Large intestine (tissue), 3 donors: Measurements from ENCODE around the gene GJA3. TPM values are rescaled to one million over a fixed set of nuclear protein-coding genes. Genes with fewer than 3 reads are reported as not detected.

ENCODE experiments used
- DNase-seq, 2 donors: peaks; one replicate each; pipeline versions ENCODE4 v3.0.0 to v3.0.0-alpha.2; 2013
- H3K27ac ChIP-seq: one replicate; pipeline ENCODE4 v1.5.1; 2013; ENCODE audit warnings: low read length
- H3K27me3 ChIP-seq: 2 replicates; pipeline ENCODE4 v1.6.1; 2013; ENCODE audit warnings: low read length; ENCODE audit not compliant: control insufficient read depth, insufficient read depth
- H3K36me3 ChIP-seq: 2 replicates; pipeline ENCODE4 v1.6.1; 2013; ENCODE audit warnings: low read length; ENCODE audit not compliant: control insufficient read depth, insufficient read depth
- H3K4me1 ChIP-seq: one replicate; pipeline ENCODE4 v1.6.1; 2013; ENCODE audit warnings: low read length; ENCODE audit not compliant: control insufficient read depth, insufficient read depth
- H3K4me3 ChIP-seq: one replicate; pipeline ENCODE4 v1.5.1; 2013; ENCODE audit warnings: low read length
- H3K9me3 ChIP-seq: one replicate; pipeline ENCODE4 v1.6.1; 2013; ENCODE audit warnings: mild to moderate bottlenecking, low read depth, low read length, moderate library complexity; ENCODE audit not compliant: control insufficient read depth
- WGBS: methylation state at CpG from one replicate; pipeline ENCODE4 v1.1.5; 2013; ENCODE audit warnings: low lambda C conversion rate; ENCODE audit not compliant: insufficient coverage; 5-methylcytosine and 5-hydroxymethylcytosine counted together
- polyA plus RNA-seq: library from polyadenylated mRNA; unstranded; fragments of 120-200 nt; gene quantifications from one replicate; pipeline ENCODE4 v1.2.1, GENCODE V29; 2013

Gene GJA3
- polyA plus RNA-seq, 1 donor: 0.13 TPM

DNA sequence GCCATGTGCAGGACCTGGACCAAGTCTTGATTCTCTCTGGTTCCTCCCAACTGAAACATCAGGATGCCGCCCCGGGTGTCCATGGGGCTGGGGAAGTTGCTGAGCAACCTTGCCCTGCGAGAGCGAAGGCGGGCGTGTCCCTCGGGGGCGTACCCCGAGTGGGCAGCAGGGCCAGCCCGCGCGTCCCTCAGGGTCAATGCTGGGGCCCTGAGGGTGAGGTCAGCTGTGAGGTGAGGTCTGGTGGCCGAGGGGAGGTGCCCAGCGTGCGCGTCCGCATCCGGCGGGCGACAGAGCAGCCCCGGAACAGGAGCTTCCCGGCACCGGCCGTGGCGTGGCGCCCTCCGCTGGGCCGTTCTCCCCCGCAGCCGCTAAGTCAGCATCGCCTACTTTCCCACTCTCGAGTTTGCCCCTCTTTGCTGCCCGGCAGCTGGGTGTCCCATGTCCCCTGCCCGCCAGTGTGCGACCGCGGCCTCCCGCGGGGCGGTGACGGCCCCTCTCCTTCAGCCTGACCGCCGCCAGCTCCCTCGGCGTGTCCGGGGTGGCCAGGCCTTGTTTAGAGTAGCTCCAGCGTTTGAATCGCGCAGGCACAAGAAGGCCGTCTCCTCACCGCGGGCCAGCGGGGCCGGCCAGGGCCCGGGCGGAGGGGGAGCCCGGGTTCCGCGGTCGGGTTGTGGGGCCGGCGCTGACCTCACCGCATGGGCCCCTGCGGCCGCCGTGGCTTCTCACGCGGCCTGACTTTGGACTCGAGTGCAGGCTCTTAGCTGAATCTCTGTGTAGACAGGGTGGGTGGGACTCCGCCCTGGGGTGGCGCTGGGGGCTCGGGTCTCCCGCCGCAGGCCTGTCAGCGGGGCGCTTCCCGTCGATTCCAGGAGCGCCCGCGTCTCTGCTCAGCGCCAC is 33.0 kb downstream of the GJA3 start:
- Histone ChIP-seq H3K4me3 (peak overlapping the region; percentile 57), H3K36me3 (no peaks in the 10 kb centered on the region), H3K4me1 (peaks cover 5% of the 10 kb centered on the region), H3K9me3 (no peaks in the 10 kb centered on the region), H3K27ac (peak overlapping the region; percentile 55), H3K27me3 (peaks cover 38% of the 10 kb centered on the region)
- DNase-seq: peak; percentile 48 to 79
- no CpG with 5 or more reads among the region's 82 CpGs for WGBS

DNA sequence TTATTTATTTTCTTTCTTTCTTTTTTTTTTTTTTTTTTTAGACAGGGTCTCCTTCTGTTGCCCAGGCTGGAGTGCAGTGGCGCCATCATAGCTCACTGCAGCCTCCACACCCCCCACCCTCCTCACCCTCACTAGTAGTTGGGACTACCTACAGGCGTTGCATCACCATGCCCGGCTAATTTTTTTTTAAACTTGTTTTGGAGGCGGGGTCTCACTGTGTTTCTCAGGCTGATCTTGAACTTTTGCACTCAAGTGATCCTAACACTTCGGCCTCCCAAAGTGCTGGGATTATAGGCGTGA is 33.6 kb downstream of the GJA3 start:
- no peaks in the 10 kb centered on the region for H3K9me3 ChIP-seq
- H3K27ac ChIP-seq: peak overlapping the region; percentile 55
- peaks cover 5% of the 10 kb centered on the region for H3K4me1 ChIP-seq
- H3K4me3 ChIP-seq: peak overlapping the region; percentile 57
- peaks cover 36% of the 10 kb centered on the region for H3K27me3 ChIP-seq
- H3K36me3 ChIP-seq: no peaks in the 10 kb centered on the region
- DNase-seq: no peak
- WGBS: 0% methylated on average over 1 of the region's 6 CpGs

DNA sequence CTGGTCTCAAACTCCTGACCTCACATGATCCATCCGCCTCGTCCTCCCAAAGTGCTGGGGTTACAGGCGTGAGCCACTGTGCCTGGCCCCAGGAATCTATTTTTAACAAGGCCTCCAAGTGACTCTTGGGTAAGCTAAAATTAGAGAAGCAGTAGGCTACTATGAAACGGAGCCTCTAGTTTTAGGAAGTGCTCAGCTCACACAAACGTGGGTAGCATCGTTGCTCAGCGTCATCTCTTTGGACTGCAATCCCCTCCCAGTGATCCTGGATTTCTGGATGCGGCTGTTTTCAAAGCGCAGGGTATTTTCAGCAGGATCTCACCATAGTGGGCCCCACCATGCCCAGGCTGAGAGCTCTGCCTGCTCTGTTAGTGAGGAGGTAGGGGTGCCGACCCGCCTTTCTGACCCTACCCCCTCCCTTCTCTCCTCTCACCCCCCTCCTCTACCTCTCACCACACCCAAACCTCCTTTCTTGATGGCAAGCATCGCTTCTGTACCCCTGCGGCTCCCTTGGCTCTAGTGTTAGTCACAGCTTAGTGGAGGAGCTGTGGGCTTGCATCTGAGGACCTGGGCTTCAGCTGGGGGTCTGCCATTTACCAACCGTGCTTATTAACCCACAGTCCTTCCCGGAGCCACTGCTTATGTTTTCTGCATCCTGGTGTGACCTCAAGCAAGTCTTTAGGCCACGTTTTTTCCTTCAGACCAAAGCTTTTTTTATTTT is 34.2 kb downstream of the GJA3 start:
- H3K27me3 ChIP-seq: peaks cover 31% of the 10 kb centered on the region
- no peaks in the 10 kb centered on the region for H3K36me3 ChIP-seq
- 76% methylated on average over 3 of the region's 16 CpGs for WGBS
- H3K4me3 ChIP-seq: no peak overlapping the region
- peaks cover 5% of the 10 kb centered on the region for H3K4me1 ChIP-seq
- no peaks in the 10 kb centered on the region for H3K9me3 ChIP-seq
- DNase-seq: no peak
- no peak overlapping the region for H3K27ac ChIP-seq

DNA sequence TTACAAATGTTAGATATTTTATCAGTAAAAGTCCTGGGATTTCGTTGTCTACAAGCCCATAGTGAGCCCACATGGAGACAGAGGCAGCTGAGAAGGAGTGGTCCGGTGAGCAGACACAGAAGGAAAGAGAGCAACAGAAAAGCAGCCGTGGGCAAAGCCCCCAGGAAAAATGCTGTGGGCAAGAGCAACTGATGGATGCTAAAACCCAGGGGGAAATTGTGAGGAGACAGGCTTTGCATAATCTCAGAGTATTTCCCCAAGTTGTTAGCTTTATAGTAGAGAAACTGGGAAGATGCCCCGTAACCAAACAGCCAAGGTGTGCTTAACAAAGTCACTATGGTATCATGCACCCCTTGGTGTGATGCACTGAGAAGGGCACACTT is 35.1 kb downstream of the GJA3 start:
- Histone ChIP-seq H3K27ac (no peak overlapping the region), H3K4me3 (no peak overlapping the region), H3K27me3 (peaks cover 24% of the 10 kb centered on the region), H3K9me3 (no peaks in the 10 kb centered on the region), H3K36me3 (no peaks in the 10 kb centered on the region), H3K4me1 (peaks cover 5% of the 10 kb centered on the region)
- DNase-seq: no peak
- WGBS: no CpG with 5 or more reads among the region's 4 CpGs

DNA sequence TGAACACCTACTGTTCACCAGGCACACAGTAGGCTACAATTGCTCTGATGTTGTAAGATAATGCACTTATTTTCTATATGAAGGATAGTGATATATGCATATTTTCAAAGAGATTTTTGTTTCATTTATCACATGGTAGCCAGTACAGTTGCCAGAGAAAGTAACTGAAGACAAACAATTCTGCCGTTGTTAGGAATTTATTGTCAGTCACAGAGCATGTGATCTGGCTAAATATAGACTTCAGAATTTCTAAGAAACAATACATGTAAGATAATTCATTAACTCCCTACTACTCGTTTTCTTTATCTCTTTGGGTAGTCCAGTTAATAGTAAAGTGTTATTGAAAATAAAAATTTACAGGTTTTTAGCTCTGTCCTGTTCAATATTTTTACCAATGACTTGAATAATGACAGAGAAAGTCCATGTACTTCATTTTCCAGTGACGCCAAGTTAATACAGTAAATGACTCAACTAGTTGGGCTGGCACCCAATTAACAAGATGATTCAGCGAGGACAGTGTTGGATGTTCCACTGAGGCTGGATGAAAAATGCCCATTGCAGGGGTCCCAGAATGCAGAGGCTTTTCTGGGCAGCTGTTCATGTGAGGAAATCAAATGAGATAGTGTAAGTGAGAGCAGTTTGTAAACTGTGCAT is 35.6 kb downstream of the GJA3 start:
- WGBS: 8% methylated on average over 2 of the region's 4 CpGs
- H3K9me3 ChIP-seq: no peaks in the 10 kb centered on the region
- H3K4me1 ChIP-seq: peaks cover 7% of the 10 kb centered on the region
- H3K4me3 ChIP-seq: no peak overlapping the region
- H3K27me3 ChIP-seq: peaks cover 24% of the 10 kb centered on the region
- H3K36me3 ChIP-seq: no peaks in the 10 kb centered on the region
- DNase-seq: peak; percentile 48 to 77
- no peak overlapping the region for H3K27ac ChIP-seq

DNA sequence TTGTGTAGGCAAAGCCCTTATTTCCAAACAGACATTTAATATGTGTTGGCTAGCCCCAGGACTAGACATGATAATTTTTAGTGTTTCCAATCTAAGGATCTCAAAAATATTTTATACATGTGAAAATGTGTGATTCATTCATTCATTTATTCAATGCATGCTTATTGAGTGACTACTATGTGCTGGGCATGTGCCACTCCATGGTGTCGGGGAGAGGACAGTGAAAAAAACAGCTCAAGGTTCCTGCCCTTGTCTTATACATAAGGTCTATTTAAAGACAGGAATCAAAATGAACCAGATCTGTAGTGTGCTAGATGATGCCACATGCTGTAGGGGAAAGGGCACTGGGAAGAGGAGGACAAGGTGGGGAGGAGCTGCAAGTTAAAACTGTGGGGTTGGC is 36.5 kb downstream of the GJA3 start:
- no peaks in the 10 kb centered on the region for H3K36me3 ChIP-seq
- H3K27ac ChIP-seq: no peak overlapping the region
- whole genome bisulfite sequencing: no CpG with 5 or more reads among the region's 1 CpG
- no peak overlapping the region for H3K4me3 ChIP-seq
- H3K4me1 ChIP-seq: peaks cover 16% of the 10 kb centered on the region
- no peaks in the 10 kb centered on the region for H3K9me3 ChIP-seq
- H3K27me3 ChIP-seq: peaks cover 19% of the 10 kb centered on the region
- DNase-seq: no peak

DNA sequence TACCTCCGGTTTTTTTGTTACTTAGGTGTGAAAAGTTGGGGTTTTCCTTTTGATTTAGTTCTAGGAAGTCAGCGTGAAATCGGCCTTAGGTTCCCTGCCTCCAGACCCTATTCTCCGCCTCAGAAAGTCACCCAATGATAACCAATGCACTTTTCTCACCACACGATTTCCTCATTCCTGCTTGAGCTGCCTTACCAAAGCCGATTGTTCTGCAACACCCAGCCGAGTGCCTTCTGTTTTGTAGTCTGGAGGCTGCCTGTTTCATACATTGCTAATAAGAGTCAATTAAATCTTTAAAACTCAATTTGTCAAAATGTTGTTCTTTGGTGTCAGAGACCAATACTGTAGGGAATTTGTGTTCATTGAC is 39.7 kb downstream of the GJA3 start:
- DNase-seq: no peak
- peaks cover 18% of the 10 kb centered on the region for H3K4me1 ChIP-seq
- H3K4me3 ChIP-seq: peak overlapping the region; percentile 35
- peak overlapping the region; percentile 57 for H3K27ac ChIP-seq
- H3K9me3 ChIP-seq: no peaks in the 10 kb centered on the region
- WGBS: no CpG with 5 or more reads among the region's 7 CpGs
- H3K36me3 ChIP-seq: no peaks in the 10 kb centered on the region
- no peaks in the 10 kb centered on the region for H3K27me3 ChIP-seq

DNA sequence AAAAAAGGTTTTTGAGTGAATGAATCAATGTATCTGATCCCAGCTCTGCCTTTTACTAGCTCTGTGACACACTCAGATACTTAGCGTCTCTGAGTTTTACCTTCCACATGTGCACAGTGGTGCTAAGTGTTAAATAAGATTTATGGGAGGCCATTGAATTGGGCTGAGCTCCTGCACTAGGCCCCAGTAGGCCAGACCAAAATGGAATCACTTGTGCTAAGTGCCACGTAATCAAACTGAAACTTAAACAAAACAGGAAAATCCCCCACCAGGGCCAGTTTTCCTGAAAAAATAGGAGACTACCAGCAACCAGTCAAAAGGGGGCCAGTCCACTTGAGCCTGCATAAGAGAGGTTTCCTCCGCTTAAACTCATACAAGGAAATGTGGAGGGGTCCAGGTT is 40.9 kb downstream of the GJA3 start:
- peaks cover 12% of the 10 kb centered on the region for H3K4me1 ChIP-seq
- no peaks in the 10 kb centered on the region for H3K9me3 ChIP-seq
- H3K27ac ChIP-seq: peak overlapping the region; percentile 80
- no peaks in the 10 kb centered on the region for H3K27me3 ChIP-seq
- no peak for DNase-seq
- no peaks in the 10 kb centered on the region for H3K36me3 ChIP-seq
- WGBS: no CpG with 5 or more reads among the region's 3 CpGs
- no peak overlapping the region for H3K4me3 ChIP-seq

DNA sequence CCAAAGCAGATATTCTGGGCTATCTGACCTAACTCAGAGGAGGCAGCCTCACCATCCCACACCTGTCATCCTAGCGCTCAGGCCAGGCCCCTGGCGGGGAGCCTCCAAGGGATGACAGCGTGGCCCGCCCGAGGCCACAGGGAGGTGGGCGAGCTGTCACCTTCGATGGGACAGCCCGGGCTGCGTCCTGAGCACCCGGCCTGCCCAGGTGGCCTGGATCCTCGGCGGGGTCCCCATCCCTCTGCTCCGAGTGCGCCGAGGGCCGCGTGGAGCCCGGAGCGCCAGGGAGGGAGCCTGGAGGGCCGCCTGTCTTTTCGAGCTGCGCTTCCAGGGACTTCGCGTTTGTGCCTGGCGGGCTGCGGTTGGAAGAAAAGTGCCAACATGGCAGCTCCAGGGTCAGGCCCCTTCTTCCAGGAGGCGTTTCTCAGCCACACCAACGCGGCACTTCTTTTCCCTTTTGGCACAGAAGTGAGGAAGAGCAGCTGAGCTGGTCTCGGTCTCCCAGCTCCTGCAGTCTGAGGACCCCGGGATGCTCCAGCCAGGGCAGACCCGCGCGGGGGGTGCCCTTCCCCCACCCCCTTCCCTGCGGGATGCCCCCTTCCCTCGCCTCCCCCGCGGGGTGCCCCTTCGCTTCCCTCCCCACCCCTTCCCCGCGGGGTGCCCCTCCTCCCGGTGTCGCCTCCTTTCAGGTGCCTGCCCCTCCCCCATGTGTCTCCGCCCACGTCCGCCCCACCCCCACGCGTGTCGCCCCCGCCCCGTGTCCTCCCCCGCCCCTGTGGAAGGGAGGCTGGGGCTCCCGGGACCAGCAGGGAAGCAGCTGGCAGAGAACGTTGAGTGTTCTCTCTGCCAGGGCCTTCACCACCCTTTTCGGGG is 42.3 kb downstream of the GJA3 start:
- peak; percentile 23 to 73 for DNase-seq
- Histone ChIP-seq H3K9me3 (no peaks in the 10 kb centered on the region), H3K27ac (peak overlapping the region; percentile 80), H3K36me3 (no peaks in the 10 kb centered on the region), H3K4me1 (peaks cover 12% of the 10 kb centered on the region), H3K27me3 (no peaks in the 10 kb centered on the region), H3K4me3 (peak overlapping the region; percentile 68)
- WGBS: no CpG with 5 or more reads among the region's 55 CpGs

DNA sequence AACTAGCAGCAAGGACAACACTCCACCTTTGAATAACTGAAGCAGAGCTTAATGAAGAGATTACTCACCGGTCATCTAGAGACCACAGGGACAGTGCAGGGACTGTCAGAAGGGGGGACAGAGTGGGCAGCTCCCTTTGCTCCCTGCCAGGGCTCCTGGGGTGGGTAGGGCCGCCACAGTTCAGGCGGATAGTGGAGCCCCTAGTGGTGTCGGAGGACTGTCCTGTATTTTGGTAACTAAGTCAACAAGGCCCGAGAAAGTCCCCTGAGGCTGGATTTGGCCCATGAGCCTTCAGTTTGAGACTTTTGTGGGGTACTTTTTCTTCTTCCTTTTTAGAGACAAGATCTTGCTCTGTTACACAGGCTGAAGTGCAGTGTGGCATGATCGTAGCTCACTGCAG is 44.6 kb downstream of the GJA3 start:
- no peak for DNase-seq
- WGBS: no CpG with 5 or more reads among the region's 6 CpGs
- peaks cover 12% of the 10 kb centered on the region for H3K4me1 ChIP-seq
- no peaks in the 10 kb centered on the region for H3K27me3 ChIP-seq
- no peak overlapping the region for H3K27ac ChIP-seq
- no peak overlapping the region for H3K4me3 ChIP-seq
- H3K36me3 ChIP-seq: no peaks in the 10 kb centered on the region
- H3K9me3 ChIP-seq: no peaks in the 10 kb centered on the region
